Panc1 (cell line): Measurements from ENCODE around the gene RPS16.

Source experiments
- CTCF ChIP-seq: fragments of 450-650 bp; IDR thresholded peaks from 2 replicates; pipeline ENCODE4 v1.5.1; 2017; ENCODE audit warnings: mild to moderate bottlenecking
- REST ChIP-seq, 2 experiments: IDR thresholded peaks; 2 replicates each; pipeline ENCODE4 v1.6.1; 2011 to 2012; ENCODE audit warnings: low read depth in 2 of 2, control low read depth in 1 of 2, low read length in 1 of 2, mild to moderate bottlenecking in 1 of 2, moderate library complexity in 1 of 2; ENCODE audit not compliant: insufficient read depth in 1 of 2

GRCh38 chr19:39410831-39411080, 25.0 kb downstream of the RPS16 start:
- TF ChIP-seq CTCF (no peak), REST (IDR thresholded peaks at IDR 0.05; ENCODE audit: insufficient read depth in 1 of 2, low read depth in 2 of 2, low read length in 1 of 2) (no peak)
